ENCODE measurements around the gene FPR3.

Gene FPR3

DNA sequence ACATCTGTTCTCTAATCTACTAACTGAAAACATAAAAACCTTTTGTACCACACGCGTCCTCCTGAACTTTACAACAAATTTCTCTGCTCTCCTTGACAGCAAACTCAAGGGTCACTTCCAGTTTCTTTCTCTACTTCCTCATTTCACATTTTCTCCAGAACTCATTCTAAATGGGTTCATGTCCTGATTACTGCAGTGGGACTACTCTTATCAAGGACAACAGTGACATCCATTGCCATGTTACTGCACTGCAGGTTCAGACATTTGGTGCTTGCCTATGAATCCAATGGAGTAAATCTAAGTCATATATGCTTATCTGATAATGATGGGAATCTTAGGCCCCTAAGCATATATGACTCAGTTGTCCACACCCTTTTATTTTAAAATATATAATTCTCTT lies 35.3 kb downstream of the FPR3 start:
- no peak overlapping the region for H3K27ac ChIP-seq

DNA sequence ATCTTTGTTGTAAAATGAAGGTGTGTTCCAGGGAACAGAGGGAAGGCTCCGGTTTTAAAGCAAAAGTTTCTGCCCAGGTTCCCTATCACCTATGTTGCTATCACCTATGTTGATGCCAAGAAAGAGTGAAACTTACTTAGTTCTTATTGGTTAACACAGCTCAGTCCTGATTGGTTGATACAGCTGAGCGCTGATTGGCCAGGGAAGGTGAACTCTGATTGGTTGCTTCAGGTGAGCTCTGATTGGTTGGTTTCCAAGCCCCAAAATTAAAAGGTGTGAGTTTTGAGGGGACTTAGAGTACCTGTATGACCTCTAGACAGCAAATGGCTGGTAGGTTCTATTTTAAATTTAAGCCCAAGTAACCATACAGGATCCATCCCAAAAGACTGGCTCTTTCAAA lies 42.2 kb downstream of the FPR3 start:
- Histone ChIP-seq H3K27ac (no peak overlapping the region), H3K4me3 (no peak overlapping the region)

More for the DNA sequence above, 35.3 kb downstream of the FPR3 start:
- no peak overlapping the region for H3K4me3 ChIP-seq

DNA sequence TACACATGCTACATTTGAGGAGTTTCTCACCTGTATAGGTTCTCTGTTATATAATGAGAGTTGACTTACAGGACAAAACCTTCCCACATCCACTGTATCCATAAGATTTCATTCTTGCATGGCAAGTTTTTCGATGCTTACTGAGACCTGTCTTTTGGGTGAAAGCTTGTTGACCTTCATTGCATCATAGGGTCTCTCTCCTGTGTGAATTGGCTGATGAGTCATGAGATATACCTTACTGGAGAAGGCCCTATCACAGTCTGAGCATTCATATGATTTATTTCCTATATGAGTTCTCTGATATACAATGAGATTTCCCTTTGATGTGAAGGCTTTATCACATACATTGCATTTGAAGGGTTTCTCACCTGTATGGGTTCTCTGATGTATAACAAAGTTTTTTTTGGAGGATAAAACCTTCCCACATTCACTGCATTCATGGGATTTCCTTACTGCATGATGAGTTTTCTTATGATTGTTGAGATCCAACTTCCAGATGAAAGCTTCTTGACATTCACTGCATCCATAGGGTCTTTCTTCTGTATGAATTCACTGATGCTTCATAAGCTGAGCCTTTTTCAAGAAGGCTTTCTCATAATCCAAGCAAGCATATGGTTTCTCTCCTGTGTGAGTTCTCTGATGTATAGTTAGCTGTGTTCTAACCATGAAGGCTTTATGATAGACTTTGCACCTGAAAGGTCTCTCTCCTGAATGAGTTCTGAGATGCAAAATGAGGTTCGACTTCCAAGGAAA lies 67.1 kb downstream of the FPR3 start:
- Histone ChIP-seq H3K27ac (no peak overlapping the region), H3K4me3 (no peak overlapping the region)

DNA sequence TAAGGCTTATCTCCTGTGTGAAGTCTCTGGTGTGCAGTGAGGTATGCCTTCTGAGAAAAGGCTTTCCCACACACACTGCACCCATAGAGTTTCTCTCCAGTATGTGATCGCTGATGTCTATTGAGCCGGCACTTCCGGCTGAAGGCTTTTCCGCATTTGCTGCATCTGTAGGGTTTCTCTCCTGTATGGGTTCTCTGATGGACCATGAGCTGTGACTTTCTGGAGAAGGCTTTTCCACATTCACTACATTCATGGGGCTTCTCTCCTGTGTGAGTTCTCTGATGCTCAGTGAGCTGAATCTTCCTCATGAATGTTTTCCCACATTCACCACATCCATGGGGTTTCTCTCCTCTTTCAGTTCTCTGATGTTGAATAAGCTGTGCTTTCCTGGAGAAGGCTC lies 78.1 kb downstream of the FPR3 start:
- no peak overlapping the region for H3K27ac ChIP-seq
- H3K4me3 ChIP-seq: no peak overlapping the region

Measured in skin epidermis (tissue), 12 donors.